ENCODE results near the gene ABCB6.
A peak's percentile ranks its signal among the peaks of the same experiment; 100 is the strongest.
"Not testable (repeated sequence)": the region's sequence is repeated elsewhere in the genome, so short reads cannot be mapped to it uniquely, and the experiment has no call there.

The ABCB6 gene

DNA sequence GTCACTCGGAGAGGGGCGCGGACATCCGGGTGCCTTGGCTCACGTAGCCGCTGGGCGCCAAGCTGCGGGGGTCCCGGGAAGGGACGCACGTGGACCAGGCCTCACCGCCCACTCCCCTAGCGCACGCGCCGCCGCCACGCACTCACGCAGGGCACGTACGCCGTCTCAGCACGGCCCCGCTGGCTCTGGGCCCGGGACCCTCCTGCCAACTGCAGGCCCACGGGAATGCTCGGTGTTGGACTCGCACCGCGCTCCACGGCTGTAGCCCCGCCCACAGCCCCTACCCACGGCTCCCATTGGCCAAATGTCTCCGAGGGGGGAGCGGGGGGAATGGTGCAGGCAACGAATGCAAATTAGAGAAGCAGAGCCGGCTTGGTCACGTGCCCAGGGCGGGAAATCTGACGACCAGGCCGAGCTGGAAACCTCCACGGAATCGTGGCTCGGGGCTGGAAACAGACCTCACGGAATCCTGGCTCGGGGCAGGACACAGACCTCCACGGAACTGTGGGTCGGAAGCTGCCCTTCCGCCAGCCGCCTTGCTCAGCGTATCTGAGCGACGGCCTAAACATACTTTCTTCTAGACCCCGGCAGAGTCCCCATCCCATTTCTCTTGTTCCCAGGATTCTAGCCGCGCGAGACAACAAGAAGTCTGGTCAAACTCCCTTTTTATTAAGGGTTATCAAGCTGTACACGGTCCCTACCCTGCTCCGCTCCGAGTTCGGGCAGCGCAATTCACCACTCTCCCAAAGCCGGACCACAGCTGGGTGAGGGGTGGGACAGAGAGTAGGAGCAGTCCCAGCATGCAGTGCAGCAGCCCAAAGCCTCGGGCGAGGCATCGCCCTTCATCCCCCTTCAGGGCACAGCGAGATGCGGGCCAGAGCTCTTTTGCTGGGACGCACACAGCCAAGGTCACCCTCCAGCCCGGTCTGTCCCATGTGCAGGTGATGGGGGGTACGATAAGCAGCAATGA is at the start of gene ABCB6:
Gene ABCB6 (minus strand): TSS at position 227 of the 970 bp plus-strand sequence. CDS start 285 bp downstream, outside the sequence.
- peak; percentile 92 for DNase-seq

DNA sequence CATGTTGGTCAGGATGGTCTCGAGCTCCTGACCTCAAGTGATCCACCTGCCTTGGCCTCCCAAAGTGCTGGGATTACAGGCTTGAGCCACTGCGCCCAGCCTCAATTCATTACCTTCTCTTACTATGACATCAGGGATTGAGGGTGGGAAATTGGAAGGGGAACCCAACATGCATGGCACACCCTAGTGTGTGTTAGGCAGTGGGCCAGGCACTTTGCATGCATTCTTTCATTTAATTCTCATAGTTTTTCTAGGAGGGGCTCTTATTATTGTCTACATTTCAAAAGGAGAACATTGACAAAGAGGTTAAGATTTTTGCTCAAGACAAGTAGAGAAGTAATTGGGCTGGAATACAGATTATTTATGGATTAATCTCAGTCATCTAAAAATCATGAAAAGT is 49.5 kb upstream of the ABCB6 start:
- DNase-seq, result no peak

DNA sequence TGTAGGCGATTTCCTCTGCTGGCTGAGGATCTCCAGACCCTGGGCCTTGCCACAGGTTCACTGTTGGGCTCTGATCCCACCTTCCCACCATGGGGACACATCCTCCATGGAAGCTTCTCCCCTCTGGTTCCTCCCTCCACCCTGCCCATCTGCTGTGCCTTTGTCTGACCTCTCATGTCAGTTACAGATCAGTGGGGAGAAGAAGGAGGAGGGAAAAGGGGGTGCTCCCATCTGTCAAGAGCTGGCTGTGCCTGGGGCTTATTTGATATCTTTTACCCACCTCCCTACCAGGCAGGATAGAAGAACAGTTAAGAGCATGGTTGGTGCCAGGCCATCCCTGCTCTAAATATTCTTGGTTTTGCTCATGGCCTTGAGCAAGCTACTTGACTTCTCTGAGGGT is 48.1 kb upstream of the ABCB6 start:
- no peak for DNase-seq

DNA sequence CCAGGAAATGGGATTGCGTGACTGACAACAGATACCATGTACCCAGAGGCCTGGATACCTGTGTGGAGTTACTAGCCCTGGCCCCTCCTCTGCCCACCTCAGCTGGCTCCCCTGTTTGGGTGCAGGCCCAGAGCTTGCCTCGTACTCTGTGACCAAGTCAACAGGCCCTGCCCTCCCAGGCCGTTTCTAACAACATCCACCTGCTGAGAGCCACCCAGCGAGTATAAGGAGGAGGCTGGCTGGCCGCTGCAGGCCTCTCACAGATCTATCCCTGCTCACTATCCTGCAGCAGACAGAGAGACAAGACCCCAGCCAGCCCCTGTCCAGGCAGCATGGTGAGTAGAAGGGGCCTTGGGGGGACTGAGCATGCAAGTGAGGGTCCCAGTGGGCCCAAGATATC is 47.5 kb upstream of the ABCB6 start:
- no peak for DNase-seq

DNA sequence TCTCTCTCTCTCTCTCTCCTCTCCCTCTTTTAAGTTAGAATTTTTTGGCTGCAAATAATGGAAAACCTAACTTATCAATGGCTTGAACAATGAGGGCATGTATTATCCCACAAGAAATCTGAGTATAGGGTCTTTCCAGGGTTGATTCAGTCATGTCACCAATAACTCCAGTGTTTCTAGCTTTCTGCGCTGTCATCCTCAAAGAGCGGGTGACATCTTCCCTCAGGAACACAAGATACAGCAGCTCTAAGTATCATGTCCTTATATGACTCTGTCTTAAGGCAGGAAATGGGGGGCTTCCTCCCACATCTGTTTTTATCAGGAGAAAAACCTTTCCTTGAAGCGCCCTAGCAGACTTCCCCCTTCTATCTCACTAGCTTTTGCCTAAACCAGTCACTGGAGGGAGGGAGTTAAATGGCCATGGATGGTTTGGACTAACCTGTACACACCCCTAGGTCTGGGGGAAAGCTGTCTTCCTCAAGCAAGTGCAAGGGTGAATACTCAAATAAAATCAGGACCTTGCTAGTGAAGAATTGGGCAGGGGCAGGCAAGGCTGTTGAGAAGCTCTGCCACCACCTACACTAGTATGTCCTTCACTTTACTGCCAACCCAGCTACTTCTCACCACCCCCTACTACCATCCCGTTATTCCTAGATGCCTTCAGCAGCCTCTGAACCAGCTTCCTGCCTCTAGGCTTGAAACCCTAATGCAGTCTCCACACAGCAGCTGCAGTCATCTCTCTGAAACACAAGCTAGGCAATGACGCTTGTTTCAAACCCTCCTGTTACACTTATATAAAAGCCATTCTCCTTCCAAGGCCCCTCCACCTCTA is 42.5 kb upstream of the ABCB6 start:
- no peak for DNase-seq

DNA sequence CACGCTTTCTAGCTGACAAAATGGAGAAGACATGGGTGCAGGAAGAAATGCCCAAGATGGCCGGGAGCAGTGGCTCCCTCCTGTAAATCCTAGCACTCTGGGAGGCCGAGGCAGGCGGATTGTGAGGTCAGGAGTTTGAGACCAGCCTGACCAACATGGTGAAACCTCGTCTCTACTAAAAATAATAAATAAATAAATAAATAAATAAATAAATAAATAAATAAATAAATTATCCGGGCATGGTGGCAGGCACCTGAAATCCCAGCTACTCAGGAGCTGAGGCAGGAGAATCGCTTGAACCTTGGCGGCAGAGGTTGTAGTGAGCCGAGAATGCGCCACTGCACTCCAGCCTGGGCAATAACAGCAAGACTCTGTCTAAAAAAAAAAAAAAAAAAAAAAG is 40.2 kb upstream of the ABCB6 start:
- DNase-seq, result not testable (repeated sequence)

DNA sequence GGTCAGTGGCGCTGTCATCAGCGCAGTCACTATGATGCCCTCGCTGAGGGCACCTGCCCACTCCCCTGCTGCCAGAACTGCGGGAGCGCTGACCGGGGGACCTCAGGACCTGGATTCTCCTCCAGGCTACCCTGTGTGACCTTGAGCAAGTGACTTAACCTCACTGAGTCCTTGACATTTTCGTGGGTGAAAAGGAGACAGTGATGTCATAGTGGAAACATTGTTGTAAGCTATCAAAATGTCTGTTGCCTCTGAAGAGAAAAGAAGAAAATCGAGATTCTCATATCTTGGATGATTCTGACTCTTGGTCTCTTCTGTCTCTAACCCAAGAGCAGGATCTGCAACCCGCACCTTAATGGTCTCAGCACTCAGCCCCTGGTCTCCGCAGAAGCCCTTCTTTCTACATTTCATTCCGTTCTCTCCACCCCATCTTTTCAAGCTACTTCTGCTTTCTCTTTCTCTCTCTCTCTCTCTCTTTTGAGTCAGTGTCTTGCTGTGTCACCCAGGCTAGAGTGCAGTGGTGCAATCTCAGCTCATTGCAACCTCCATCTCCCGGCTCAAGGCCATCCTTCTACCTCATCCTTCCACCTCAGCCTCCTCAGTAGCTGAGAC is 35.9 kb upstream of the ABCB6 start:
- no peak for DNase-seq

DNA sequence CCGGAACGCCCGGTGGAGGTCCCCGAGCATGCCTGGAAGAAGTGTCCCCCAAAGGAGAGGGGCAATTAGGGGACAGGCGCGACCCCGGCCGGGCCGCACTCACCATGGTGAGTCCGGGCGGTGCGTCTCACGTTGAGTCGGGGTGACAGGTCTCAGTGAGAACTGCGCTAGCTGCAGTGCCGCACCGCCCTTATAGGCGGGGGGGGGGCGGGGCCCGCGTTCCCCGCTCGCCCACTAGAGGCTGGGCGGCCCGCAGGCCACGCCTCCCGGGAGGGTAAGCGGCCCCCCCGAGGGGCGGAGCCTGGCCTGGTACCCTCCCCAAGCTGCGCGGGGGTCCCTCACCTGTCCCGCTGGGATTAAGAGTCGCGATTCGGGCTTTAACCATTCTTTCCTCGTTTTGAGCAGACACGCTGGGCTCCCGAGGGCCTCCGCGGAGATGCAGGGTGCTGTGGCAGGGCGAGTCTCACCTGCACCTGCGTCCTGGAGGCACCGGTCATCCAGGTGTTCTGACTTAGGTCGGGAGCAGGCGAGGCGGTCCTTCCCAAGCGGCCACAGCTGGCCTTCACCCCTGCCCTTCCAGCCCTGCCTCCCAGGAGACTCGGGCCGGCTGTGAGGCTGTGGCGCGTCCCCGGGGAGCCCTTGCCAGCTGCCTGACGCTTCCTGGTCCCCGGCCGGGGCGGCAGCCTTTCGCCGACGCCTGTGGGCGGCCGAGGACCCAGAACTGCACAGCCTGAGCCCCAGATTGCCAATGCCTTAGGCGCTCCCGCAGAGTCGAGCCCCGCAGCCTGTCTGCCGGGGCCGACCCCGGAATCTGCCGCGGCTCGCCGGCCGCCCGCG is 35.2 kb upstream of the ABCB6 start, which contains the start of gene TUBA4A:
Gene TUBA4A (minus strand): TSS at position 166 of the 837 bp plus-strand sequence. CDS start 60 bp downstream, at position 106.
- peak; percentile 95 for DNase-seq

DNA sequence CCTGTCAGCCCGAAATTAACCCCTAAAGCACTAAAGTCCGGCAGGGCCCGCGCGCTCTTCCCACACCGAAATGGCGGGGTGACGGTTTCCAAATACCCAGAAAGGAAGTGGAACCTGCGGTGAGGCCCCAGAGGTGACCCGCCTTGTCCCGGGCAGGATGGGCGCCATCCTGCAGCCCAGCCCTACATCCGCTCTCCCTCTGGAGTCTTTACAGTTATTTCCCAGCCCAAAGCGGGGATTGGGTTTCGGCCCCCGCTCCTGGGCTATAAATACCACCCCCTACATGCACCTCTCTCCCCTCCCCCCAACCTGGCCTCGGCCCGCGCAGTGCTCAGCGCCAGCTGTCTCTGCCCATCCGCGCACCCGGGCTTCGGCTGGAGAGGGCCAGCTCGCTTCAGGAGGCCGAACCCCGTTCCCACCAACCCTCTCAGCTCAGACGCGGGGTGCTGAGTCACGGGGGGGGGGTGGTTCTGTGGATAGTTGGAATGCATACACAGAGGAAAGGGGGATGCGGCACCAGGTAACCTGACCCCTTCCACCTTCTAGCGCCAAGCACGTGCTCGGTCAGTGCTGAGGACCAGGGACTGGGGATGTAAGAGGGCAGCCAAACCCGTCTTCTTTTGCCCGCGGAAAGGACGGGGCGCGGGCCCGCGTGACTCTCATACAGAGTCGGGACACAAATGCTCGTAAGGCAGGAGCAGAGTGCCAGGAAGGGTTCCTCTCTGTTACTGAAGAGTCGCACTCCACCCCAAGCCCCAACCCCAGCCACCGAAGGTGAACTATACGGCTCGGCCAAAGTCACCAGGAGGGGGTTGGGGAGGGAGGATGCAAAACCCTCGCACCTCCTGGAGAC is 34.4 kb upstream of the ABCB6 start, which contains the start of gene TUBA4B:
Gene TUBA4B (plus strand): TSS at position 344 of the 853 bp plus-strand sequence. CDS start 165 bp downstream, at position 509.
- peak; percentile 78 for DNase-seq

DNA sequence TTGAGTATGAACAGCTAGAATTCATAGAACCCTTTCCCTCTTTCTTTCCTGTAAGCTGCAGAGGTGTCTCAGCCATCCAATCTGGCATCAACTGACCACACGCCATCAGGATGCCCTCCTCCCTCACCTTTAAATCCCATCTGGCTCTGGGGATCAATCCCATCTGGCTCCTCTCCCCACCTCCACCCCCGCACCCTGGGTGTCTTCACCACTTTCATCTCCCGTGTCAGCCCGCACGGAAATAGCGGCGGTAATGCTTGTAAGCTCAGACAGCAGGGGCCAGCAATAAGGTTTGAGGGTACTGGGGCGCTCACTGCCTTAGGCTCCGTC is 33.8 kb upstream of the ABCB6 start:
- no peak for DNase-seq

DNA sequence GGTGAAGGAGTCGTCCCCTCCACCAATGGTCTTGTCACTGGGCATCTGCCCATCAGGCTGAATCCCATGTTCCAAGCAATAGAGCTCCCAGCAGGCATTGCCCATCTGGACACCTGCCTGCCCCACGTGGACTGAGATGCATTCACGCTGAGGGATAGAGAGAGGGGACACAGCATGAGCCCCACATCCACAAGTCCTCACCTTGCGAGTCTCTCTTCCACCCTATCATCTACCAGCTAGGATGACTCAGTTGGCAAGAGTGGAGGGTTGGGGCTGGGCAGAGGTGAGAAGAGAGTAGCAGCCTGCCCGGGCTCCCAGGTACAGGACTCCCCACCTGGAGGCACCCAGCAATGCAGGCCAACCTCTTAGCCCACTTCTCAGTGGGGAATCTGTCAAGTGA is 33.3 kb upstream of the ABCB6 start:
- peak; percentile 61 for DNase-seq

DNA sequence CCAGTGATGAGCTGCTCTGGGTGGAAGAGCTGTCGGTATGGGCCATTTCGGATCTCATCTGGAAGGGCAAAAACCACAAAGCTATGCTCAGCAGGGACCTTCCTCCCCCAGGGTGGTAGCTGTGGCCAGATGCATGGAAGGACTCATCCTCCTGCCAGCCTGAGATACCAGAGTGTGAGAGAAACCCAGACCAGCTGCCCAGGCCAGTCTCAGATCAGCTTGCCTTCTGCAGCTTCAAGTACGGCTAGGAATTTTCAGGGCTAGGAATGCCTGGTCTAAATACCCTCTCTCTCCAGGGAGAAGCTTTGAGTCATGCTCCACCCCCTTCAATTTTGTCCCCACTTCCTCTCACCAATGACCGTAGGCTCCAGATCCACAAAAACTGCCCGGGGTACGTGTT is 32.9 kb upstream of the ABCB6 start:
- DNase-seq, result no peak

DNA sequence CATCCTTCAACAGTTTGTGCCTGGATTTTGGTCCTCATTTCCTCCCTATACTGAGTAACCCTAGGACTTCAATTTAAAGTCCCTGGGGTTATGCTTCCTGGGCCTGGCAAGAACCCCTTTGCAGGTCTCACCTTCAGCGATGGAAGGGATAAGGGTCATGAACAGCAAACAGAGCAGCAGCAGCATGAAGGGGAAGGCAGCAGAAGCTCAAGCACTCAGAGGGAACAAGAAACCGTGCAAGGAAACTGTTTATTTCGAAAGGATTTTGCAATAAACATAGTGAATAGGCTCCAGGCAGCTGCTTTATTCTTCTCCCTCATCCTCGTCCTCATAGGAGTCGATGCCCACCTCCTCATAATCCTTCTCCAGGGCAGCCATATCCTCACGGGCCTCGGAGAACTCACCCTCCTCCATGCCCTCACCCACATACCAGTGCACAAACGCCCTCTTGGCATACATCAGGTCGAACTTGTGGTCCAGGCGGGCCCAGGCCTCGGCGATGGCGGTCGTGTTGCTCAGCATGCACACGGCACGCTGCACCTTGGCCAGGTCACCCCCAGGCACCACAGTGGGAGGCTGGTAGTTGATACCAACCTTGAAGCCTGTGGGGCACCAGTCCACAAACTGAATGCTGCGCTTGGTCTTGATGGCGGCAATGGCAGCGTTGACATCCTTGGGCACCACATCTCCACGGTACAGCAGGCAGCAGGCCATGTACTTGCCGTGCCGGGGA is 31.5 kb upstream of the ABCB6 start:
- no peak for DNase-seq

DNA sequence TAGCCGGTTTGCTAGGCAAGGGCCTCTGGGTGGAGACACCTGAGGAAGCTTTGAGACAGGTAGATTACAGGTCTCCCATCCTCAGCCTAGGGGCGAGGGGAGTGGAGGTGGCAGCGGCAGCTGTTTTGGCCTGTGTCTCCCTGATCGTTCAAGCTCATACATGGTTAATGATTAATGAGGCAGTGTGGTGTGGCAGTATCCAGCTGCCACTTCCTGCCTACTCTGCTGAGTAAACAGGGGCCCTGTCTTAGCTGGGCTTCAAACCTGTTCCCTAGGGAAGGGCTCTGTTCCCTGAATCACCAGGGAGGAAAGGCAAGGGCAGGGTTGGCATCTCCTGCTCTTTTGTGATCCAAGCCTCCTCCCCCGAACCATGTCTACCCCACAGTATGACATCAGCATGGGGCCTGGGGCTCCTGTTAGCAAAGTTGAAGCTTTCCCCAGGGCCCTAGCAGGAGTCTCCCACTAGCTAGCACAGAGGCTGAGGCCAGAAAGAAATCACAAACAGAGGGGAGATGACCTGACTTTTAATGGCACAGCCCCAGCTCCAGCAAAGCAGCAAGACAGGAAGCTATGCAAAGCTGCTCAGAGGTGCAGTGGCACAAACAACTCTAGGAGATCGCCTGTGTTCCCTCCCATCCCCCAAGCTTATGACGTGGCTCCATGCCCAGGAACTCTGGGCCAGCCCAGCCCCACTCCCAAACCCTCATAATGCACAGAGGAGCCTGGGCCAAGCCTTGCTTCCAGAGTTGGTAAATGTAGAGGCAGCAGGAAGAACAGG is 30.6 kb upstream of the ABCB6 start:
- peak; percentile 63 for DNase-seq

DNA sequence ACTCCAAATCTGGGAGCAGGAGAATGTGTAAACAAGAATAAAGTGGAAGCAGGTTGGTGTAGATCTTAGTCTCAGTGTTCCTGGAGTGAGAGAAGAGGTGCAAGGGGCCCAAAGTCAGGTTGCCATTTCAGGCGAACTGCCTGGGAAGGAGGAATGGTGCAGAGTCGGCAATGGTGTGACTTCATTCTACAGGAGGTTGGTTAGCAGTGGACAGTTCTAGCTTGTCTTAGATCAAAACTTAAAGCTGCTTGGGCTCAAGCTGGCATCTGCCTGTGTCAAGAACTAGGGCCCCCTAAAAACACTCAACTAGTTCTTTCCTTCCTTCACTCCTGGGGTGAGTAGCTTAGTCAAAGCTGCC is 30.1 kb upstream of the ABCB6 start:
- DNase-seq, result no peak

DNA sequence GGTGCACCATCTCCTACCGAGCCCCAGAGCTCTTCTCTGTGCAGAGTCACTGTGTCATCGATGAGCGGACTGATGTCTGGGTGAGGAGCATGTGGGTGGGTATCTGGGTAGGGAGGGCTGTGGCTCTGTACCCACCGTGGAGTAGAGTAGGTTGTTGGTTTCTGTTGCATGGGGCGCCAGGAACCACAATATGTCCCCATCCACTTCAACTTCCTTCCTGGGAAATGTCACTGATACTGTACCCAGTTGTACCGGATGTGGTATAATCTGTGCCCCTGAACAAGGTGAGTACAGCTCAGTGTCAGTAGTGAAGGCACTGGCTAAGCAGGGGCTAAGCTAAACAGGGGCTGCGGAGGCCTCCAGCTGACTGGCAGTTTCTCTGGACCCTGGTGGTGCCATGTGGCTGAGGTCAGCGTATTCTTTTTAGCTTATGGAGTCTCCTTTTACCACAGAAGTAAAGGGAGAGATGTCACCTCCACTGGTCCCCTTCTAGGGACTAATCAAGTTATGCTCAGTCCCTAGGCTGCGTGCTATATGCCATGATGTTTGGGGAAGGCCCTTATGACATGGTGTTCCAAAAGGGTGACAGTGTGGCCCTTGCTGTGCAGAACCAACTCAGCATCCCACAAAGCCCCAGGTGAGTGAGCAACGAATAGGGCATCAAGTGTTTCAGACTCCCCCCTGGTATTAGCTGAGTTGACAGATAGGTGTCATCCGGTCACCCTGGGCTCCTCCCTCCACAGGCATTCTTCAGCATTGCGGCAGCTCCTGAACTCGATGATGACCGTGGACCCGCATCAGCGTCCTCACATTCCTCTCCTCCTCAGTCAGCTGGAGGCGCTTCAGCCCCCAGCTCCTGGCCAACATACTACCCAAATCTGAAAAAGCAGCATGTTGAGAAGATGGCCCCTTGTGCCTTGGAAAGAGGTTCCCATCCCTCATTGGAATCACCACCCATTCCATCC is 29.2 kb upstream of the ABCB6 start:
- DNase-seq, result peak; percentile 76

DNA sequence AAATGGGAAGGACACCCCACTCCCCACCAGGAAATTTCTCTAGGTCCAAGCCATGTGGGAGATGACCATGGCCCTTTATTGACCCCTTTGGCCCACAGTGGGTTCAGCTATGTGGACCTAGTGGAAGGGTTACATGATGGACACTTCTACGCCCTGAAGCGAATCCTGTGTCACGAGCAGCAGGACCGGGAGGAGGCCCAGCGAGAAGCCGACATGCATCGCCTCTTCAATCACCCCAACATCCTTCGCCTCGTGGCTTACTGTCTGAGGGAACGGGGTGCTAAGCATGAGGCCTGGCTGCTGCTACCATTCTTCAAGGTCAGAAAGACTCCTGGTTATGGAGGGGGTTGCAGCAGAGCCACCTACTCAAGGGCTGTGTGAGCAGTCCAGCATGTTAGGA is 27.8 kb upstream of the ABCB6 start:
- DNase-seq, result no peak

DNA sequence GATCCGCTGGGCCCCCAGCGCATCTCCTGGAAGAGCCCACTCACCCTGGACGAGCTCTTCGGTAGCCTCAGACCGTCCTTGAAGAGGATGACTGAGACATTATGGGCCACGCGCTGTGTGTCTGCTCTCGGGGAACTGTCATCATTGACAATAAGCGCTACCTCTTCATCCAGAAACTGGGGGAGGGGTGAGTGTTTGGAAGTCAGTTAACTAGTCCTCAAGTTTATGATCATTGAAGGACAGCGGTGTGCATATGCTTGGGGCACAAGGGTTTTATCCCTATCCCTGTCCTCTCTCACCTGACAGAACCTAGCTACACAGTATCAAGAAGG is 27.1 kb upstream of the ABCB6 start:
- DNase-seq, result no peak

All from activated CD8-positive, alpha-beta memory T cell treated with anti-CD3 and anti-CD28 coated beads, Interleukin-2, amount 50 U/mL, for 48 hours (primary cell).